ENCODE data around the gene KDM3A. TPM values are rescaled to one million over a fixed set of nuclear protein-coding genes. Genes with fewer than 3 reads are reported as not detected.

Gene KDM3A
- total RNA-seq, 1 experiment from 2014 or later: 52.6 TPM

DNA sequence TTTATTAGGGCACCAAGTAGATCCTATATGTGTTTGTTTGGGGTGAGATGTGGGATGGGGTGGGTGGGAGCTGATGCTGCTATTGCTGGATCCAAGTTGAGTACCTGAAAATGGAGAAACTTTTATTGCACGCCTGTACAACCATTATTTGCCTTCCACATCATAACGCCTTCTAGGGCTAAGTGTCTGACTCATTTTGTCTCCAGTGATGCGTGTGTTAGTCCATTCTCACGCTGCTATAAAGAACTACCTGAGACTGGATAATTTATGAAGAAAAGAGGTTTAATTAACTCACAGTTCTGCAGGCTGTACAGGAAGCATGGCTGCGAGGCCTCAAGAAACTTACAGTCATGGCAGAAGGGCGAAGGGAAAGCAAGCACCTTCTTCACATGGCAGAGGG is 58.2 kb downstream of the KDM3A start:
- Histone ChIP-seq H3K27me3 (ENCODE audit: insufficient read depth, low read length) (no peaks in the 10 kb centered on the region), H3K9me2 (ENCODE audit: insufficient read depth) (no peaks in the 10 kb centered on the region), H2AFZ (ENCODE audit: low read depth, low read length, poor library complexity, severe bottlenecking) (no peak overlapping the region), H3K27ac (ENCODE audit: low read depth, low read length) (no peak overlapping the region), H3K79me2 (ENCODE audit: insufficient read depth, low read length) (no peaks in the 10 kb centered on the region), H3K36me3 (ENCODE audit: control insufficient read depth in 1 of 2, insufficient read depth in 2 of 2, low read length in 2 of 2) (peaks cover 7 to 16% of the 10 kb centered on the region in 2 experiments; a peak in 3 of 4 replicates), H3K9ac (ENCODE audit: low read length) (no peak overlapping the region), H3K9me3 (ENCODE audit: control insufficient read depth in 1 of 2, insufficient read depth in 1 of 2, low read depth in 1 of 2, low read length in 2 of 2) (peaks cover 0 to 8% of the 10 kb centered on the region in 2 experiments; a peak in 2 of 4 replicates), H4K20me1 (ENCODE audit: insufficient read depth) (no peaks in the 10 kb centered on the region), H3K4me3 (replicated peaks in 1 of 2; ENCODE audit: low read depth in 1 of 2, low read length in 2 of 2) (no peak overlapping the region), H3K4me1 (ENCODE audit: control insufficient read depth in 1 of 2, insufficient read depth in 2 of 2, low read length in 2 of 2) (no peaks in the 10 kb centered on the region), H3K4me2 (ENCODE audit: low read length) (no peak overlapping the region)
- intact Hi-C loops (cut with micrococcal nuclease): no loop called here
- TF ChIP-seq EGR1 (IDR thresholded peaks at IDR 0.05; ENCODE audit: low read depth) (no peak), TCF7L2 (IDR thresholded peaks at IDR 0.05; ENCODE audit: borderline replicate concordance, extremely low read depth, insufficient read depth, insufficient read length) (no peak)
- DNase-seq (ENCODE audit: low read depth, low spot score) (no peak), ATAC-seq (no peak)
- CTCF ChIA-PET: no interaction called here
- no TSS peak for BruUV-seq (replicated peaks)
- POLR2A ChIA-PET: no interaction called here
- RAD21 ChIA-PET (ENCODE audit: low non-redundant PET in 1 of 2, low total read pairs in 2 of 2, uncharacterized antibody in 2 of 2, unreplicated experiment in 2 of 2): no interaction called here

DNA sequence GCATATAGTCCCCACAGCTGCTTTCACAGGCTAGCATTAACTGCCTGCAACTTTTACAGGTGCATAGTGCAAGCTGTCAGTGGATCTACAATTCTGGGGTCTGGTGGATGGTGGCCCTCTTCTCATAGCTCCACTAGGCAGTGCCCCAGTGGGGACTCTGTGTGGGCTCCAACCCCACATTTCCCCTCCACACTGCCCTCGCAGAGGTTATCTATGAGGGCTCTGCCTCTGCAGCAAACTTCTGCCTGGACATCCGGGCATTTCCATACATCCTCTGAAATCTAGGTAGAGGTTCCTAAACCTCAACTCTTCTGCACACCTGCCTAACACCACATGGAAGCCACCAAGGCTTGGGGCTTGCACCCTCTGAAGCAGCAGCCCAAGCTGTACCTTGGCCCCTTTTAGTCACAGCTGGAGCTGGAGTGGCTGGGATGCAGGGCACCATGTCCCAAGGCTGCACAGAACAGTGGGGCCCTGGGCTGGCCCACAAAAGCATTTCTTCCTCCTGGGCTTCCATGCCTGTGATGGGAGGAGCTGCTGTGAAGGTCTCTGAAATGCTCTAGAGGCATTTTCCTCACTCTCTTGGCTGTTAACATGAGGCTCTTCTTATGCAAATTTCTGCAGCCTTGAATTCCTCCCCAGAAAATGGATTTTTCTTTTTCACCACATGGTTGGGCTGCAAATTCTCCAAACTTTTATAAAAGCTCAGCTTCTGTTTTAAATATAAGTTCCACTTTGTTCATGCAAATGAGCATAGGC is 59.3 kb downstream of the KDM3A start:
- no peak for ATAC-seq
- Histone ChIP-seq H3K4me1 (ENCODE audit: control insufficient read depth in 1 of 2, insufficient read depth in 2 of 2, low read length in 2 of 2) (no peaks in the 10 kb centered on the region), H3K4me3 (replicated peaks in 1 of 2; ENCODE audit: low read depth in 1 of 2, low read length in 2 of 2) (no peak overlapping the region), H3K9me3 (ENCODE audit: control insufficient read depth in 1 of 2, insufficient read depth in 1 of 2, low read depth in 1 of 2, low read length in 2 of 2) (peaks cover 0 to 8% of the 10 kb centered on the region in 2 experiments; a peak in 2 of 4 replicates), H3K9ac (ENCODE audit: low read length) (no peak overlapping the region), H3K27ac (ENCODE audit: low read depth, low read length) (no peak overlapping the region), H3K36me3 (ENCODE audit: control insufficient read depth in 1 of 2, insufficient read depth in 2 of 2, low read length in 2 of 2) (peaks cover 7 to 19% of the 10 kb centered on the region in 2 experiments; a peak in 3 of 4 replicates), H3K4me2 (ENCODE audit: low read length) (no peak overlapping the region), H3K79me2 (ENCODE audit: insufficient read depth, low read length) (no peaks in the 10 kb centered on the region), H3K27me3 (ENCODE audit: insufficient read depth, low read length) (no peaks in the 10 kb centered on the region), H3K9me2 (ENCODE audit: insufficient read depth) (no peaks in the 10 kb centered on the region), H2AFZ (ENCODE audit: low read depth, low read length, poor library complexity, severe bottlenecking) (no peak overlapping the region), H4K20me1 (ENCODE audit: insufficient read depth) (no peaks in the 10 kb centered on the region)
- intact Hi-C loops (cut with micrococcal nuclease): no loop called here
- no peak for DNase-seq (ENCODE audit: low read depth, low spot score)
- BruUV-seq (replicated peaks): no TSS peak
- ChIA-PET RAD21 (ENCODE audit: low non-redundant PET in 1 of 2, low total read pairs in 2 of 2, uncharacterized antibody in 2 of 2, unreplicated experiment in 2 of 2) (no interaction called here), POLR2A (no interaction called here), CTCF (interaction anchor here (0.6 kb wide), 1 partner anchor 58 kb away, joined by 4 read pairs; no protein-coding TSS in a partner anchor)
- 0 out of 2 replicates have a peak, but pooled peaks have one; percentile 24 for TF ChIP-seq CBX3 (IDR thresholded peaks at IDR 0.05; ENCODE audit: low read depth)
- TF ChIP-seq EZH2phosphoT487 (IDR thresholded peaks at IDR 0.05; ENCODE audit: borderline replicate concordance): no peak
